GM06990 (cell line): ENCODE measurements around the gene KLHL22.
A peak's percentile ranks its signal among the peaks of the same experiment; 100 is the strongest.

Experiments used
- DNase-seq: peaks from one replicate; pipeline ENCODE4 v3.0.0-alpha.2; 2011; ENCODE audit not compliant: insufficient read length; ENCODE audit errors: extremely low read depth
- H3K27me3 ChIP-seq: replicated peaks from 2 replicates; pipeline ENCODE4 v1.6.0; 2011; ENCODE audit warnings: low read length; ENCODE audit not compliant: control insufficient read depth, insufficient read depth
- H3K36me3 ChIP-seq: 2 replicates; pipeline ENCODE4 v1.5.1; 2011; ENCODE audit warnings: low read length; ENCODE audit not compliant: control insufficient read depth, insufficient read depth
- H3K4me3 ChIP-seq: replicated peaks from 2 replicates; pipeline ENCODE4 v1.5.1; 2011; ENCODE audit warnings: low read depth, mild to moderate bottlenecking, control low read depth, low read length
- TF ChIP-seq, protein P1 (sequence below): IDR thresholded peaks from 2 replicates; pipeline ENCODE4 v1.5.1; 2011; ENCODE audit warnings: low read length, control low read depth, mild to moderate bottlenecking, inconsistent platforms; ENCODE audit not compliant: insufficient read depth, poor library complexity, severe bottlenecking

Gene KLHL22

DNA sequence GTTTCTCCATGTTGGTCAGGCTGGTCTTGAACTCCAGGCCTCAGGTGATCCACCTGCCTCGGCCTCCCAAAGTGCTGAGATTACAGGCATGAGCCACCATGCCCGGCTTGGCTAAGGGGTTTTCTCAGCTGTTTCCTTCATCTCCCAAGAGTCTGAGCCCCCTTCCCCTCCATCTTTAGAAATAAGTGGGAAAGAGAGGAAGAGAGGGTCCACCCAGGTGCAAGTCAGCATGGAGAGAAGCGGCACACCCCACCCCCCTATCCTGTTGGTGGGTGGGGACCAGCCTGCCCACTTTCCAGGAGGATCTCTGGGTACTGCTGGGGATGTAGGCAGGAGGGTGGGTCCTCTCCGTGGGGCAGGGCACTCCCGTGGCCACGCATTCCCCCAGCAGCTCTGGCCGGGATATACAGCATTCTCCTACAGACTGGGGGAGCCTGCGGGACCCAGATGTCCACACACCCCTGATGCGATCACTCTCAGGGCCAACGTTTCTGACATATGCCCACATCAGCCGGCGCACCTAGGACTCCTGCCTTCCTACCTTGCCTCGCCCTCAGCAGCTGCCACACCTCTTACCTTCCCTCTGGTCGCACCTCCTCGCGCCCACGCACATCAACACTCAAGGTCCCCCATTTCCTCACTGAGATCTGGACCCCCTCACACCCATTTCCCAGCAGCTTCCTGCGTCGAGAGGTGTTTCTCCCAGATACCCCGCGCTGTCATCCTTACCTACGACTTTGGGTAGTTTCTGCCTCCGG, 66.9 kb downstream of the KLHL22 start:
- TF ChIP-seq, protein P1, sequence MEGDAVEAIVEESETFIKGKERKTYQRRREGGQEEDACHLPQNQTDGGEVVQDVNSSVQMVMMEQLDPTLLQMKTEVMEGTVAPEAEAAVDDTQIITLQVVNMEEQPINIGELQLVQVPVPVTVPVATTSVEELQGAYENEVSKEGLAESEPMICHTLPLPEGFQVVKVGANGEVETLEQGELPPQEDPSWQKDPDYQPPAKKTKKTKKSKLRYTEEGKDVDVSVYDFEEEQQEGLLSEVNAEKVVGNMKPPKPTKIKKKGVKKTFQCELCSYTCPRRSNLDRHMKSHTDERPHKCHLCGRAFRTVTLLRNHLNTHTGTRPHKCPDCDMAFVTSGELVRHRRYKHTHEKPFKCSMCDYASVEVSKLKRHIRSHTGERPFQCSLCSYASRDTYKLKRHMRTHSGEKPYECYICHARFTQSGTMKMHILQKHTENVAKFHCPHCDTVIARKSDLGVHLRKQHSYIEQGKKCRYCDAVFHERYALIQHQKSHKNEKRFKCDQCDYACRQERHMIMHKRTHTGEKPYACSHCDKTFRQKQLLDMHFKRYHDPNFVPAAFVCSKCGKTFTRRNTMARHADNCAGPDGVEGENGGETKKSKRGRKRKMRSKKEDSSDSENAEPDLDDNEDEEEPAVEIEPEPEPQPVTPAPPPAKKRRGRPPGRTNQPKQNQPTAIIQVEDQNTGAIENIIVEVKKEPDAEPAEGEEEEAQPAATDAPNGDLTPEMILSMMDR = no peak
- DNase-seq = no peak
- Histone ChIP-seq H3K27me3 (no peaks in the 10 kb centered on the region; the same call in 1 of the 2 replicates), H3K4me3 (peak overlapping the region; percentile 39), H3K36me3 (no peaks in the 10 kb centered on the region)

- DNase-seq = no peak
- no peaks in the 10 kb centered on the region; the same call in 1 of the 2 replicates for H3K27me3 ChIP-seq
- no peak overlapping the region for H3K4me3 ChIP-seq
- no peaks in the 10 kb centered on the region for H3K36me3 ChIP-seq
- TF ChIP-seq, protein P1 = no peak
These were observed 67.6 kb downstream of the KLHL22 start for GRCh38 chr22:20427945-20428417.

GRCh38 chr22:20427104-20427944, 68.3 kb downstream of the KLHL22 start:
- TF ChIP-seq, protein P1 = no peak
- Histone ChIP-seq H3K4me3 (no peak overlapping the region), H3K27me3 (no peaks in the 10 kb centered on the region; the same call in 1 of the 2 replicates), H3K36me3 (no peaks in the 10 kb centered on the region)
- no peak for DNase-seq

GRCh38 chr22:20426259-20426615, 69.4 kb downstream of the KLHL22 start:
- TF ChIP-seq, protein P1 = no peak
- DNase-seq = no peak
- Histone ChIP-seq H3K27me3 (no peaks in the 10 kb centered on the region; the same call in 1 of the 2 replicates), H3K36me3 (no peaks in the 10 kb centered on the region), H3K4me3 (no peak overlapping the region)

GRCh38 chr22:20425566-20426258, 69.9 kb downstream of the KLHL22 start:
- DNase-seq = no peak
- Histone ChIP-seq H3K4me3 (no peak overlapping the region), H3K36me3 (no peaks in the 10 kb centered on the region), H3K27me3 (no peaks in the 10 kb centered on the region; the same call in 1 of the 2 replicates)
- TF ChIP-seq, protein P1 = no peak
